K562 (cell line): ENCODE results near the gene SHANK3.

Experiments
- ARNT ChIP-seq, 2 experiments: fragments of 450-650 bp; IDR thresholded peaks; 2 replicates each; pipeline ENCODE4 v1.6.1; 2016; ENCODE audit warnings: mild to moderate bottlenecking in 1 of 2
- CEBPB ChIP-seq: fragments of 450-650 bp; IDR thresholded peaks from 2 replicates; pipeline ENCODE4 v1.6.1; 2016; ENCODE audit warnings: missing genetic modification characterization, missing compliant biosample characterization
- MYC ChIP-seq, 2 experiments: fragments of 250-450 bp in 1 of 2; sonication (Bioruptor Pico) in 1 of 2; IDR thresholded peaks; 2 replicates each; pipeline versions ENCODE4 v1.5.1 to v1.6.1; 2012 to 2021; ENCODE audit warnings: low read depth in 2 of 2, borderline replicate concordance in 1 of 2, improper control_type of control experiment in 1 of 2, low read length in 1 of 2, mild to moderate bottlenecking in 1 of 2, moderate library complexity in 1 of 2
- SIX5 ChIP-seq, 2 experiments: IDR thresholded peaks; 2 replicates each; pipeline ENCODE4 v1.6.1; 2011; ENCODE audit warnings: low read length in 2 of 2, borderline replicate concordance in 1 of 2, low read depth in 1 of 2, mild to moderate bottlenecking in 1 of 2, moderate library complexity in 1 of 2; ENCODE audit not compliant: insufficient read depth in 1 of 2
- TF ChIP-seq, protein P1 (sequence below): fragments of 250-450 bp; sonication (Bioruptor Pico); IDR thresholded peaks from 2 replicates; pipeline ENCODE4 v1.9.0; 2021; ENCODE audit warnings: mild to moderate bottlenecking
- TF ChIP-seq, protein P2 (sequence below), 3 experiments: IDR thresholded peaks in 2 of 3; conservative IDR thresholded peaks in 1 of 3; 2 replicates each; pipeline ENCODE4 v1.5.1; 2011 to 2012; ENCODE audit warnings: low read length in 3 of 3, mild to moderate bottlenecking in 3 of 3, control low read depth in 2 of 3, improper control_type of control experiment in 1 of 3, inconsistent platforms in 1 of 3, low read depth in 1 of 3, mixed read lengths in 1 of 3, moderate library complexity in 1 of 3; ENCODE audit not compliant: insufficient read depth in 2 of 3

DNA sequence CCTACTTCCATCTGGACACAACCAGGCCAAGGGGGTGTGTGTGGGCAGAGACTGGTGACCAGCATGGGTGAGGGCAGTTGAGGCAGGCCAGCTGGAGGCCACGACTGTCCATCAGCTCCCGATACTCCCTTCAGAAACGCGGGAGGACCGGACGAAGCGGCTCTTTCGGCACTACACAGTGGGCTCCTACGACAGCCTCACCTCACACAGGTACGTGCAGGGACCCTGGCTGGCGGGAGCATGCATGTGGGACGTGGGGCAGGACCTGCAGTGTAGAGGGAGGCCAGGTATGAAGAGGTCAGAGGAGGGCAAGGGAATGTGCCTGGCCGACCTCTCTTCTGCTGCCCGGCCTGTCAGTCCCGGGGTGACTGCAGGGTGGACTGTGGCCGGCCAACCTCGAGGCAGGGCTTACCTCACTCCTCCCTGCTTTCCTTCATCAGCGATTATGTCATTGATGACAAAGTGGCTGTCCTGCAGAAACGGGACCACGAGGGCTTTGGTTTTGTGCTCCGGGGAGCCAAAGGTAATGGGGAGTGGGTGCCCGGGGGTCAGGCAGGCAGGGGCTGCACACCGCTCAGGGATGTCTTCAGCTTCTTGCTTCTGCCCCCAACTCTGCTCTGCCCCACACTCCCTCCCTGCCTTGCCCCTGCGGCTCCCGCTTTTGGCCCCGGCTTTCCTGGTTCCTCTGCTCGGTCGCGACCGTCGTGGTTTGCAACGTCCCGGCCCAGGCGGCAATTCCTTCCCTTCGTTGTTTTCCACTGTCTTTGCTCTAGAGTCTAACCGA, 31.3 kb downstream of the SHANK3 start:
- TF ChIP-seq, protein P1, sequence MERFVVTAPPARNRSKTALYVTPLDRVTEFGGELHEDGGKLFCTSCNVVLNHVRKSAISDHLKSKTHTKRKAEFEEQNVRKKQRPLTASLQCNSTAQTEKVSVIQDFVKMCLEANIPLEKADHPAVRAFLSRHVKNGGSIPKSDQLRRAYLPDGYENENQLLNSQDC (CRISPR knock-in tag) = no peak
- TF ChIP-seq CEBPB (tag) = no peak
- TF ChIP-seq, protein P2, sequence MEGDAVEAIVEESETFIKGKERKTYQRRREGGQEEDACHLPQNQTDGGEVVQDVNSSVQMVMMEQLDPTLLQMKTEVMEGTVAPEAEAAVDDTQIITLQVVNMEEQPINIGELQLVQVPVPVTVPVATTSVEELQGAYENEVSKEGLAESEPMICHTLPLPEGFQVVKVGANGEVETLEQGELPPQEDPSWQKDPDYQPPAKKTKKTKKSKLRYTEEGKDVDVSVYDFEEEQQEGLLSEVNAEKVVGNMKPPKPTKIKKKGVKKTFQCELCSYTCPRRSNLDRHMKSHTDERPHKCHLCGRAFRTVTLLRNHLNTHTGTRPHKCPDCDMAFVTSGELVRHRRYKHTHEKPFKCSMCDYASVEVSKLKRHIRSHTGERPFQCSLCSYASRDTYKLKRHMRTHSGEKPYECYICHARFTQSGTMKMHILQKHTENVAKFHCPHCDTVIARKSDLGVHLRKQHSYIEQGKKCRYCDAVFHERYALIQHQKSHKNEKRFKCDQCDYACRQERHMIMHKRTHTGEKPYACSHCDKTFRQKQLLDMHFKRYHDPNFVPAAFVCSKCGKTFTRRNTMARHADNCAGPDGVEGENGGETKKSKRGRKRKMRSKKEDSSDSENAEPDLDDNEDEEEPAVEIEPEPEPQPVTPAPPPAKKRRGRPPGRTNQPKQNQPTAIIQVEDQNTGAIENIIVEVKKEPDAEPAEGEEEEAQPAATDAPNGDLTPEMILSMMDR (IDR thresholded peaks at IDR 0.05 in 2 of 3, conservative IDR thresholded peaks at IDR 0.05 in 1 of 3; ENCODE audit: insufficient read depth in 2 of 3, low read depth in 1 of 3, low read length in 3 of 3) = no peak
- TF ChIP-seq MYC (IDR thresholded peaks at IDR 0.05; ENCODE audit: low read depth, low read length) = no peak
- no peak for TF ChIP-seq MYC (CRISPR knock-in tag; IDR thresholded peaks at IDR 0.05; ENCODE audit: borderline replicate concordance, low read depth)
- TF ChIP-seq ARNT (IDR thresholded peaks at IDR 0.05) = no peak
- no peak for TF ChIP-seq SIX5 (IDR thresholded peaks at IDR 0.05; ENCODE audit: borderline replicate concordance in 1 of 2, insufficient read depth in 1 of 2, low read depth in 1 of 2, low read length in 2 of 2)
